HepG2 (cell line): ENCODE measurements around the gene DNMT1. TPM values are rescaled to one million over a fixed set of nuclear protein-coding genes. Genes with fewer than 3 reads are reported as not detected.

ENCODE experiments used
- ATAC-seq: fragments of 200-7000 bp; cut with Tn5 transposase; 3 replicates; pipeline ENCODE4 v1.9.1; 2020; ENCODE audit warnings: mild to moderate bottlenecking, moderate library complexity
- BruUV-seq: library from RNA; stranded (reverse); fragments of 400-500 nt; replicated peaks from 2 replicates; lab custom pipeline; 2021; lab: Mats Ljungman, UMichigan
- CTCF ChIA-PET: fragments of 300-600 bp; formaldehyde crosslinking; extraction: SDS; loops from one replicate; lab custom pipeline; 2021; ENCODE audit warnings: low total read pairs, inconsistent platforms, low intra/inter-chr PET ratio; lab: Yijun Ruan, JAX
- POLR2A ChIA-PET: fragments of 350-600 bp; sonication (Branson Sonifier 250); formaldehyde crosslinking; loops from one replicate; lab custom pipeline; 2020; ENCODE audit warnings: antibody characterized with exemption, inconsistent platforms; lab: Yijun Ruan, JAX
- DNase-seq: peaks from one replicate; pipeline ENCODE4 v3.0.0-alpha.2; 2015; ENCODE audit warnings: low spot score
- FAIRE-seq: peaks from 3 replicates; lab custom pipeline; 2011; peaks lifted over from hg19 to GRCh38; lab: Jason Lieb, UNC
- H2AFZ ChIP-seq: one replicate; pipeline ENCODE4 v1.6.1; 2011; ENCODE audit warnings: low read length, inconsistent platforms
- H3K27ac ChIP-seq: fragments of 300-600 bp; 3 replicates; pipeline ENCODE4 v1.8.0; 2011; ENCODE audit warnings: mixed run types, mild to moderate bottlenecking, mixed read lengths, low read length, inconsistent platforms; ENCODE audit not compliant: insufficient read depth; ENCODE audit errors: extremely low read length
- H3K27me3 ChIP-seq, 2 experiments: fragments of 200-600 bp in 1 of 2; 2 replicates in 1 of 2; 3 replicates in 1 of 2; pipeline versions ENCODE4 v1.6.0 to v1.8.0; 2011; ENCODE audit warnings: low read length in 2 of 2, mild to moderate bottlenecking in 2 of 2, moderate library complexity in 2 of 2, inconsistent platforms in 1 of 2; ENCODE audit not compliant: insufficient read depth in 2 of 2, control insufficient read depth in 1 of 2
- H3K36me3 ChIP-seq, 2 experiments: fragments of 200-600 bp in 1 of 2; replicated peaks in 1 of 2; 2 replicates in 1 of 2; 3 replicates in 1 of 2; pipeline versions ENCODE4 v1.5.1 to v1.8.0; 2011; ENCODE audit warnings: low read length in 2 of 2, inconsistent platforms in 1 of 2; ENCODE audit not compliant: insufficient read depth in 2 of 2, control insufficient read depth in 1 of 2
- H3K4me1 ChIP-seq: 2 replicates; pipeline ENCODE4 v1.5.1; 2012; ENCODE audit warnings: low read length, inconsistent platforms; ENCODE audit not compliant: insufficient read depth
- H3K4me2 ChIP-seq: 2 replicates; pipeline ENCODE4 v1.6.0; 2011; ENCODE audit warnings: low read depth, low read length, inconsistent platforms
- H3K4me3 ChIP-seq, 3 experiments: fragments of 200-600 bp in 1 of 3; sonication (generic), shearing (Covaris generic) in 1 of 3; replicated peaks in 1 of 3; 2 replicates each; pipeline ENCODE4 v1.5.1; 2011 to 2016; ENCODE audit warnings: low read length in 3 of 3, inconsistent platforms in 2 of 3, low read depth in 2 of 3, mild to moderate bottlenecking in 2 of 3, control low read depth in 1 of 3, mixed read lengths in 1 of 3; ENCODE audit not compliant: insufficient read depth in 1 of 3
- H3K79me2 ChIP-seq: one replicate; pipeline ENCODE4 v1.6.1; 2011; ENCODE audit warnings: low read length, inconsistent platforms; ENCODE audit not compliant: insufficient read depth
- H3K9ac ChIP-seq: 2 replicates; pipeline ENCODE4 v1.6.0; 2011; ENCODE audit warnings: mild to moderate bottlenecking, low read depth, low read length, inconsistent platforms; ENCODE audit not compliant: insufficient read depth
- H3K9me3 ChIP-seq: 2 replicates; pipeline ENCODE4 v1.5.1; 2012; ENCODE audit warnings: mild to moderate bottlenecking, low read length
- H4K20me1 ChIP-seq: 2 replicates; pipeline ENCODE4 v1.6.0; 2011; ENCODE audit warnings: inconsistent platforms, mild to moderate bottlenecking, low read length, moderate library complexity; ENCODE audit not compliant: insufficient read depth
- AHR ChIP-seq: IDR thresholded peaks from 2 replicates; pipeline ENCODE4 v1.6.1; 2018; ENCODE audit warnings: missing genetic modification reagents, missing compliant biosample characterization
- ZNF121 ChIP-seq: sonication (generic); formaldehyde crosslinking; IDR thresholded peaks from 2 replicates; pipeline ENCODE4 v1.5.0; 2020; ENCODE audit warnings: mild to moderate bottlenecking, missing genetic modification reagents
- ZNF260 ChIP-seq: sonication (generic); formaldehyde crosslinking; IDR thresholded peaks from 2 replicates; pipeline ENCODE4 v1.4.0; 2020; ENCODE audit warnings: missing genetic modification reagents, low read depth, mild to moderate bottlenecking, borderline replicate concordance
- ZNF318 ChIP-seq: sonication (generic); formaldehyde crosslinking; IDR thresholded peaks from 2 replicates; pipeline ENCODE4 v1.4.0; 2020; ENCODE audit warnings: mild to moderate bottlenecking, missing genetic modification reagents
- ZNF660 ChIP-seq: sonication (generic); formaldehyde crosslinking; IDR thresholded peaks from 2 replicates; pipeline ENCODE4 v1.5.1; 2020; ENCODE audit warnings: mild to moderate bottlenecking, low read depth, missing genetic modification reagents, borderline replicate concordance
- WGBS: methylation state at CpG from one replicate; pipeline ENCODE4 v1.1.6; 2017; ENCODE audit warnings: low lambda C conversion rate; 5-methylcytosine and 5-hydroxymethylcytosine counted together
- in situ Hi-C: cut with HindIII; loops from 2 replicates; pipeline ENCODE4 v1.10.0; 2017; ENCODE audit warnings: low pct_unique_long_range_greater_than_20kb; ENCODE audit not compliant: extremely low pct_ligation_motif_present
- intact Hi-C: fragments of 100-400 bp; cut with micrococcal nuclease; formaldehyde crosslinking; loops from one replicate; pipeline ENCODE4 v1.10.0; 2022; ENCODE audit not compliant: unreplicated experiment
- polyA plus RNA-seq, 8 experiments: library from polyadenylated mRNA; depleted of rRNA in 3 of 8; stranded (reverse) in 7 of 8; unstranded in 1 of 8; fragments of >200 nt; fragmentation: Illumina TruSeq in 4 of 8; extraction: Trizol in 4 of 8; gene quantifications; 2 replicates each; pipeline versions ENCODE4 v1.2.1 to v1.2.3, GENCODE V29; 2011 to 2016; ENCODE audit warnings: low read depth in 4 of 8, missing spikeins in 1 of 8, mixed read lengths in 1 of 8; ENCODE audit not compliant: insufficient read depth in 1 of 8
- total RNA-seq, 5 experiments: library from RNA; depleted of rRNA; stranded (reverse); fragments of >200 nt; fragmentation: Illumina TruSeq; extraction: Trizol; gene quantifications; 2 replicates each; pipeline ENCODE4 v1.2.3, GENCODE V29; 2016; ENCODE audit warnings: low read depth in 1 of 5
- TF ChIP-seq, protein P1 (sequence below): sonication (generic); formaldehyde crosslinking; IDR thresholded peaks from 2 replicates; pipeline ENCODE4 v1.5.0; 2020; ENCODE audit warnings: mild to moderate bottlenecking, missing genetic modification reagents

The DNMT1 gene
- total and polyA plus RNA-seq, 2 of the 13 experiments (the other 11 are each of a cell fraction or from before 2014, with no cell fraction given): 31.2 to 91.1 TPM

- no peaks in the 10 kb centered on the region for H3K36me3 ChIP-seq
- H3K79me2 ChIP-seq: no peaks in the 10 kb centered on the region
- 42% methylated on average over 4 of the region's 5 CpGs for WGBS
- BruUV-seq: no TSS peak
- ATAC-seq (no peak), FAIRE-seq (no peak), DNase-seq (no peak)
- H3K9me3 ChIP-seq: no peaks in the 10 kb centered on the region
- H3K9ac ChIP-seq: no peak overlapping the region
- no peak overlapping the region for H3K4me3 ChIP-seq
- TF ChIP-seq ZNF121 (peak; percentile 45), ZNF318 (CRISPR knock-in tag) (no peak), ZNF660 (CRISPR knock-in tag) (no peak), AHR (CRISPR knock-in tag) (no peak), ZNF260 (CRISPR knock-in tag) (no peak)
- TF ChIP-seq, protein P1, sequence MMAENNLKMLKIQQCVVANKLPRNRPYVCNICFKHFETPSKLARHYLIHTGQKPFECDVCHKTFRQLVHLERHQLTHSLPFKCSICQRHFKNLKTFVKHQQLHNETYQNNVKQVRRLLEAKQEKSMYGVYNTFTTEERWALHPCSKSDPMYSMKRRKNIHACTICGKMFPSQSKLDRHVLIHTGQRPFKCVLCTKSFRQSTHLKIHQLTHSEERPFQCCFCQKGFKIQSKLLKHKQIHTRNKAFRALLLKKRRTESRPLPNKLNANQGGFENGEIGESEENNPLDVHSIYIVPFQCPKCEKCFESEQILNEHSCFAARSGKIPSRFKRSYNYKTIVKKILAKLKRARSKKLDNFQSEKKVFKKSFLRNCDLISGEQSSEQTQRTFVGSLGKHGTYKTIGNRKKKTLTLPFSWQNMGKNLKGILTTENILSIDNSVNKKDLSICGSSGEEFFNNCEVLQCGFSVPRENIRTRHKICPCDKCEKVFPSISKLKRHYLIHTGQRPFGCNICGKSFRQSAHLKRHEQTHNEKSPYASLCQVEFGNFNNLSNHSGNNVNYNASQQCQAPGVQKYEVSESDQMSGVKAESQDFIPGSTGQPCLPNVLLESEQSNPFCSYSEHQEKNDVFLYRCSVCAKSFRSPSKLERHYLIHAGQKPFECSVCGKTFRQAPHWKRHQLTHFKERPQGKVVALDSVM (CRISPR knock-in tag): peak; percentile 78
- ChIA-PET POLR2A (no interaction called here), CTCF (no interaction called here)
- H3K4me1 ChIP-seq: peaks cover 38% of the 10 kb centered on the region
- no peak overlapping the region for H3K4me2 ChIP-seq
- no peak overlapping the region for H2AFZ ChIP-seq
- H3K27ac ChIP-seq: no peak overlapping the region
- in situ Hi-C loops: no loop called here
- intact Hi-C loops: no loop called here
- H3K27me3 ChIP-seq: no peaks in the 10 kb centered on the region
- H4K20me1 ChIP-seq: no peaks in the 10 kb centered on the region
These were observed 94.5 kb downstream of the DNMT1 start for GRCh38 chr19:10100163-10100785.
